Measurements from ENCODE around the gene FXYD3.

DNA sequence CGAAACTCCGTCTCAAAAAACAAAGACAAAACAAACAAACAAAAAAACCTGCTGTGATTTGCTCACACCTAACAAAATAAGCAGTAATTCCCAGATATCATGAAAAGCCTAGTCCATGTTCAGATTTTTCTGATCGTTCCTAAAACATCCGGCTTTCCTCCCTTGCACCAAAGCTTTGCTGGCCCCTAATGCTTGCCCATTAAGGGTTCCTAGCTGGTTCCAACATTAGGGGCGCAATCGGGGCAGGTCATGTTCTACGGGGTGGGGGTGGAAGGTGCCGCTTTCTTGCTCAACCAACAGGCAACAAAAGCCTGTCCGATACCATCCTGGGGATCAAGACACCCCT, 25.5 kb upstream of the FXYD3 start:
- TF ChIP-seq, protein P1, sequence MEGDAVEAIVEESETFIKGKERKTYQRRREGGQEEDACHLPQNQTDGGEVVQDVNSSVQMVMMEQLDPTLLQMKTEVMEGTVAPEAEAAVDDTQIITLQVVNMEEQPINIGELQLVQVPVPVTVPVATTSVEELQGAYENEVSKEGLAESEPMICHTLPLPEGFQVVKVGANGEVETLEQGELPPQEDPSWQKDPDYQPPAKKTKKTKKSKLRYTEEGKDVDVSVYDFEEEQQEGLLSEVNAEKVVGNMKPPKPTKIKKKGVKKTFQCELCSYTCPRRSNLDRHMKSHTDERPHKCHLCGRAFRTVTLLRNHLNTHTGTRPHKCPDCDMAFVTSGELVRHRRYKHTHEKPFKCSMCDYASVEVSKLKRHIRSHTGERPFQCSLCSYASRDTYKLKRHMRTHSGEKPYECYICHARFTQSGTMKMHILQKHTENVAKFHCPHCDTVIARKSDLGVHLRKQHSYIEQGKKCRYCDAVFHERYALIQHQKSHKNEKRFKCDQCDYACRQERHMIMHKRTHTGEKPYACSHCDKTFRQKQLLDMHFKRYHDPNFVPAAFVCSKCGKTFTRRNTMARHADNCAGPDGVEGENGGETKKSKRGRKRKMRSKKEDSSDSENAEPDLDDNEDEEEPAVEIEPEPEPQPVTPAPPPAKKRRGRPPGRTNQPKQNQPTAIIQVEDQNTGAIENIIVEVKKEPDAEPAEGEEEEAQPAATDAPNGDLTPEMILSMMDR (conservative IDR thresholded peaks at IDR 0.05; ENCODE audit: low read length), result no peak
- TF ChIP-seq EZH2phosphoT487 (IDR thresholded peaks at IDR 0.05; ENCODE audit: borderline replicate concordance, low read depth, low read length), result no peak

Measured in OCI-LY7 (cell line).